GM12878 (cell line): ENCODE measurements around the gene KATNBL1. TPM values are rescaled to one million over a fixed set of nuclear protein-coding genes. Genes with fewer than 3 reads are reported as not detected.

Source experiments
- CBX5 ChIP-seq: sonication (generic); IDR thresholded peaks from 2 replicates; pipeline ENCODE4 v1.6.1; 2016; ENCODE audit warnings: low read depth, moderate library complexity, mild to moderate bottlenecking, inconsistent platforms
- EZH2 ChIP-seq: IDR thresholded peaks from 2 replicates; pipeline ENCODE4 v1.6.1; 2012; ENCODE audit warnings: low read depth, mild to moderate bottlenecking, control low read depth, inconsistent platforms, low read length, borderline replicate concordance; ENCODE audit not compliant: control insufficient read depth
- FOS ChIP-seq: IDR thresholded peaks from 3 replicates; pipeline ENCODE4 v1.6.1; 2011; ENCODE audit warnings: borderline replicate concordance; ENCODE audit not compliant: insufficient read length; ENCODE audit errors: extremely low read depth
- MTA3 ChIP-seq: IDR thresholded peaks from 2 replicates; pipeline ENCODE4 v1.6.1; 2012; ENCODE audit warnings: low read length, inconsistent platforms, borderline replicate concordance
- PAX5 ChIP-seq: IDR thresholded peaks from 2 replicates; pipeline ENCODE4 v1.6.1; 2011; ENCODE audit warnings: low read depth, low read length, borderline replicate concordance
- PAX8 ChIP-seq: fragments of 450-650 bp; IDR thresholded peaks from 2 replicates; pipeline ENCODE4 v1.6.1; 2017; ENCODE audit warnings: mild to moderate bottlenecking, moderate library complexity
- SMAD5 ChIP-seq: IDR thresholded peaks from 2 replicates; pipeline ENCODE4 v1.6.1; 2016; ENCODE audit warnings: antibody characterized with exemption, low read depth
- STAT1 ChIP-seq: fragments of 450-650 bp; conservative IDR thresholded peaks from 2 replicates; pipeline ENCODE4 v1.6.1; 2014; ENCODE audit warnings: antibody characterized with exemption, mild to moderate bottlenecking
- SUPT20H ChIP-seq: IDR thresholded peaks from 2 replicates; pipeline ENCODE4 v1.6.1; 2011; ENCODE audit warnings: low read depth, mild to moderate bottlenecking, low read length, moderate library complexity, borderline replicate concordance; ENCODE audit not compliant: control insufficient read depth
- ZNF207 ChIP-seq: fragments of 450-650 bp; IDR thresholded peaks from 2 replicates; pipeline ENCODE4 v1.6.1; 2014; ENCODE audit warnings: antibody characterized with exemption, mild to moderate bottlenecking, borderline replicate concordance
- ZNF217 ChIP-seq: fragments of 450-650 bp; IDR thresholded peaks from 2 replicates; pipeline ENCODE4 v1.6.1; 2017; ENCODE audit warnings: antibody characterized with exemption, mild to moderate bottlenecking
- polyA plus RNA-seq, 11 experiments: library from polyadenylated mRNA; depleted of rRNA in 4 of 11; unstranded in 6 of 11; stranded (reverse) in 5 of 11; fragments of >200 nt; fragmentation: Nextera tagmentation in 4 of 11; fragmentation: Illumina TruSeq in 1 of 11; extraction: Ambion mirVana in 4 of 11; extraction: Trizol in 1 of 11; gene quantifications; 1 replicate in 1 of 11; 2 replicates in 10 of 11; pipeline versions ENCODE4 v1.2.1 to v1.2.3, GENCODE V29; 2011 to 2016; ENCODE audit warnings: inconsistent platforms in 2 of 11, missing spikeins in 2 of 11, low read depth in 1 of 11
- total RNA-seq, 4 experiments: library from RNA; depleted of rRNA in 3 of 4; stranded (reverse); fragments of >200 nt in 3 of 4; fragmentation: Illumina TruSeq in 1 of 4; extraction: Trizol in 1 of 4; gene quantifications; 2 replicates each; pipeline versions ENCODE4 v1.2.1 to v1.2.3, GENCODE V29; 2013 to 2021
- TF ChIP-seq, protein P1 (sequence below): fragments of 450-650 bp; IDR thresholded peaks from 2 replicates; pipeline ENCODE4 v1.6.1; 2018; ENCODE audit warnings: borderline replicate concordance, mild to moderate bottlenecking; ENCODE audit not compliant: partially characterized antibody
- TF ChIP-seq, protein P2 (sequence below): fragments of 450-650 bp; IDR thresholded peaks from 2 replicates; pipeline ENCODE4 v1.6.1; 2016; ENCODE audit warnings: mild to moderate bottlenecking
- TF ChIP-seq, protein P3 (sequence below): fragments of 450-650 bp; formaldehyde crosslinking; IDR thresholded peaks from 2 replicates; pipeline ENCODE4 v1.4.0; 2020; ENCODE audit warnings: mild to moderate bottlenecking, moderate library complexity
- TF ChIP-seq, protein P4 (sequence below): fragments of 450-650 bp; conservative IDR thresholded peaks from 2 replicates; pipeline ENCODE4 v1.6.1; 2017; ENCODE audit warnings: mild to moderate bottlenecking, moderate library complexity
- TF ChIP-seq, protein P5 (sequence below): fragments of 450-650 bp; IDR thresholded peaks from 2 replicates; pipeline ENCODE4 v1.6.1; 2017; ENCODE audit warnings: low read depth, mild to moderate bottlenecking, moderate library complexity
- TF ChIP-seq, protein P6 (sequence below), 3 experiments: IDR thresholded peaks in 2 of 3; conservative IDR thresholded peaks in 1 of 3; 2 replicates each; pipeline ENCODE4 v1.5.1; 2011; ENCODE audit warnings: low read depth in 3 of 3, low read length in 3 of 3, mild to moderate bottlenecking in 3 of 3, control low read depth in 2 of 3, moderate library complexity in 2 of 3, inconsistent platforms in 1 of 3, mixed read lengths in 1 of 3; ENCODE audit not compliant: control insufficient read depth in 2 of 3, insufficient read depth in 1 of 3; ENCODE audit errors: extremely low read depth in 1 of 3

KATNBL1 gene
- total and polyA plus RNA-seq, 10 of the 15 experiments (the other 5 are each of a cell fraction or from before 2014, with no cell fraction given) = 7.8 to 58.8 (median 30.1) TPM

DNA sequence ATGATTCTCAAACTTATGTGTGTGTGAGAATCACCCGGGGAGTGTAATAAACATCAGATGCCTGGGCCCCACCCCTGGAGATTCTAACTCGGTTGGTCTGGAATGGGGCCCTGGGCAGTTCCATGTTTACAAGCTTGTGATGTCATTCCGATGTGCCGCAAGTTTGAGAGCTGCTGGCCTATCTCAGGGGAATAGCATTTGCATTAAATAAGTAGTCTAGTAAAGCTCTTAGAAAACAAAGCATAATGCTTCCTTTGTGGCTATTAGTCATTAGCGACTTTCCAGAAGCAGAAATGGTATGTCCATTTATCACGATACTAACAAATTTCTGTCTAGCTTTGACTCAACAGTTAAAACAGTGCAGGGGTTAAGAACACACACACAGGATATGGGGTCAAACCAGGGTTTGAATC lies 87.1 kb downstream of the KATNBL1 start (continued):
- TF ChIP-seq, protein P1, sequence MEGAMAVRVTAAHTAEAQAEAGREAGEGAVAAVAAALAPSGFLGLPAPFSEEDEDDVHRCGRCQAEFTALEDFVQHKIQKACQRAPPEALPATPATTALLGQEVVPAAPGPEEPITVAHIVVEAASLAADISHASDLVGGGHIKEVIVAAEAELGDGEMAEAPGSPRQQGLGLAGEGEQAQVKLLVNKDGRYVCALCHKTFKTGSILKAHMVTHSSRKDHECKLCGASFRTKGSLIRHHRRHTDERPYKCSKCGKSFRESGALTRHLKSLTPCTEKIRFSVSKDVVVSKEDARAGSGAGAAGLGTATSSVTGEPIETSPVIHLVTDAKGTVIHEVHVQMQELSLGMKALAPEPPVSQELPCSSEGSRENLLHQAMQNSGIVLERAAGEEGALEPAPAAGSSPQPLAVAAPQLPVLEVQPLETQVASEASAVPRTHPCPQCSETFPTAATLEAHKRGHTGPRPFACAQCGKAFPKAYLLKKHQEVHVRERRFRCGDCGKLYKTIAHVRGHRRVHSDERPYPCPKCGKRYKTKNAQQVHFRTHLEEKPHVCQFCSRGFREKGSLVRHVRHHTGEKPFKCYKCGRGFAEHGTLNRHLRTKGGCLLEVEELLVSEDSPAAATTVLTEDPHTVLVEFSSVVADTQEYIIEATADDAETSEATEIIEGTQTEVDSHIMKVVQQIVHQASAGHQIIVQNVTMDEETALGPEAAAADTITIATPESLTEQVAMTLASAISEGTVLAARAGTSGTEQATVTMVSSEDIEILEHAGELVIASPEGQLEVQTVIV = no peak
- TF ChIP-seq, protein P2, sequence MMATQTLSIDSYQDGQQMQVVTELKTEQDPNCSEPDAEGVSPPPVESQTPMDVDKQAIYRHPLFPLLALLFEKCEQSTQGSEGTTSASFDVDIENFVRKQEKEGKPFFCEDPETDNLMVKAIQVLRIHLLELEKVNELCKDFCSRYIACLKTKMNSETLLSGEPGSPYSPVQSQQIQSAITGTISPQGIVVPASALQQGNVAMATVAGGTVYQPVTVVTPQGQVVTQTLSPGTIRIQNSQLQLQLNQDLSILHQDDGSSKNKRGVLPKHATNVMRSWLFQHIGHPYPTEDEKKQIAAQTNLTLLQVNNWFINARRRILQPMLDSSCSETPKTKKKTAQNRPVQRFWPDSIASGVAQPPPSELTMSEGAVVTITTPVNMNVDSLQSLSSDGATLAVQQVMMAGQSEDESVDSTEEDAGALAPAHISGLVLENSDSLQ = no peak
- TF ChIP-seq, protein P3, sequence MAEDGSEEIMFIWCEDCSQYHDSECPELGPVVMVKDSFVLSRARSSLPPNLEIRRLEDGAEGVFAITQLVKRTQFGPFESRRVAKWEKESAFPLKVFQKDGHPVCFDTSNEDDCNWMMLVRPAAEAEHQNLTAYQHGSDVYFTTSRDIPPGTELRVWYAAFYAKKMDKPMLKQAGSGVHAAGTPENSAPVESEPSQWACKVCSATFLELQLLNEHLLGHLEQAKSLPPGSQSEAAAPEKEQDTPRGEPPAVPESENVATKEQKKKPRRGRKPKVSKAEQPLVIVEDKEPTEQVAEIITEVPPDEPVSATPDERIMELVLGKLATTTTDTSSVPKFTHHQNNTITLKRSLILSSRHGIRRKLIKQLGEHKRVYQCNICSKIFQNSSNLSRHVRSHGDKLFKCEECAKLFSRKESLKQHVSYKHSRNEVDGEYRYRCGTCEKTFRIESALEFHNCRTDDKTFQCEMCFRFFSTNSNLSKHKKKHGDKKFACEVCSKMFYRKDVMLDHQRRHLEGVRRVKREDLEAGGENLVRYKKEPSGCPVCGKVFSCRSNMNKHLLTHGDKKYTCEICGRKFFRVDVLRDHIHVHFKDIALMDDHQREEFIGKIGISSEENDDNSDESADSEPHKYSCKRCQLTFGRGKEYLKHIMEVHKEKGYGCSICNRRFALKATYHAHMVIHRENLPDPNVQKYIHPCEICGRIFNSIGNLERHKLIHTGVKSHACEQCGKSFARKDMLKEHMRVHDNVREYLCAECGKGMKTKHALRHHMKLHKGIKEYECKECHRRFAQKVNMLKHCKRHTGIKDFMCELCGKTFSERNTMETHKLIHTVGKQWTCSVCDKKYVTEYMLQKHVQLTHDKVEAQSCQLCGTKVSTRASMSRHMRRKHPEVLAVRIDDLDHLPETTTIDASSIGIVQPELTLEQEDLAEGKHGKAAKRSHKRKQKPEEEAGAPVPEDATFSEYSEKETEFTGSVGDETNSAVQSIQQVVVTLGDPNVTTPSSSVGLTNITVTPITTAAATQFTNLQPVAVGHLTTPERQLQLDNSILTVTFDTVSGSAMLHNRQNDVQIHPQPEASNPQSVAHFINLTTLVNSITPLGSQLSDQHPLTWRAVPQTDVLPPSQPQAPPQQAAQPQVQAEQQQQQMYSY = no peak
- TF ChIP-seq ZNF207 = no peak
- no peak for TF ChIP-seq STAT1
- TF ChIP-seq, protein P4, sequence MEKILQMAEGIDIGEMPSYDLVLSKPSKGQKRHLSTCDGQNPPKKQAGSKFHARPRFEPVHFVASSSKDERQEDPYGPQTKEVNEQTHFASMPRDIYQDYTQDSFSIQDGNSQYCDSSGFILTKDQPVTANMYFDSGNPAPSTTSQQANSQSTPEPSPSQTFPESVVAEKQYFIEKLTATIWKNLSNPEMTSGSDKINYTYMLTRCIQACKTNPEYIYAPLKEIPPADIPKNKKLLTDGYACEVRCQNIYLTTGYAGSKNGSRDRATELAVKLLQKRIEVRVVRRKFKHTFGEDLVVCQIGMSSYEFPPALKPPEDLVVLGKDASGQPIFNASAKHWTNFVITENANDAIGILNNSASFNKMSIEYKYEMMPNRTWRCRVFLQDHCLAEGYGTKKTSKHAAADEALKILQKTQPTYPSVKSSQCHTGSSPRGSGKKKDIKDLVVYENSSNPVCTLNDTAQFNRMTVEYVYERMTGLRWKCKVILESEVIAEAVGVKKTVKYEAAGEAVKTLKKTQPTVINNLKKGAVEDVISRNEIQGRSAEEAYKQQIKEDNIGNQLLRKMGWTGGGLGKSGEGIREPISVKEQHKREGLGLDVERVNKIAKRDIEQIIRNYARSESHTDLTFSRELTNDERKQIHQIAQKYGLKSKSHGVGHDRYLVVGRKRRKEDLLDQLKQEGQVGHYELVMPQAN = no peak
- TF ChIP-seq, protein P5, sequence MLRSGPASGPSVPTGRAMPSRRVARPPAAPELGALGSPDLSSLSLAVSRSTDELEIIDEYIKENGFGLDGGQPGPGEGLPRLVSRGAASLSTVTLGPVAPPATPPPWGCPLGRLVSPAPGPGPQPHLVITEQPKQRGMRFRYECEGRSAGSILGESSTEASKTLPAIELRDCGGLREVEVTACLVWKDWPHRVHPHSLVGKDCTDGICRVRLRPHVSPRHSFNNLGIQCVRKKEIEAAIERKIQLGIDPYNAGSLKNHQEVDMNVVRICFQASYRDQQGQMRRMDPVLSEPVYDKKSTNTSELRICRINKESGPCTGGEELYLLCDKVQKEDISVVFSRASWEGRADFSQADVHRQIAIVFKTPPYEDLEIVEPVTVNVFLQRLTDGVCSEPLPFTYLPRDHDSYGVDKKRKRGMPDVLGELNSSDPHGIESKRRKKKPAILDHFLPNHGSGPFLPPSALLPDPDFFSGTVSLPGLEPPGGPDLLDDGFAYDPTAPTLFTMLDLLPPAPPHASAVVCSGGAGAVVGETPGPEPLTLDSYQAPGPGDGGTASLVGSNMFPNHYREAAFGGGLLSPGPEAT = no peak
- TF ChIP-seq SUPT20H = no peak
- no peak for TF ChIP-seq CBX5
- no peak for TF ChIP-seq ZNF217
- TF ChIP-seq, protein P6, sequence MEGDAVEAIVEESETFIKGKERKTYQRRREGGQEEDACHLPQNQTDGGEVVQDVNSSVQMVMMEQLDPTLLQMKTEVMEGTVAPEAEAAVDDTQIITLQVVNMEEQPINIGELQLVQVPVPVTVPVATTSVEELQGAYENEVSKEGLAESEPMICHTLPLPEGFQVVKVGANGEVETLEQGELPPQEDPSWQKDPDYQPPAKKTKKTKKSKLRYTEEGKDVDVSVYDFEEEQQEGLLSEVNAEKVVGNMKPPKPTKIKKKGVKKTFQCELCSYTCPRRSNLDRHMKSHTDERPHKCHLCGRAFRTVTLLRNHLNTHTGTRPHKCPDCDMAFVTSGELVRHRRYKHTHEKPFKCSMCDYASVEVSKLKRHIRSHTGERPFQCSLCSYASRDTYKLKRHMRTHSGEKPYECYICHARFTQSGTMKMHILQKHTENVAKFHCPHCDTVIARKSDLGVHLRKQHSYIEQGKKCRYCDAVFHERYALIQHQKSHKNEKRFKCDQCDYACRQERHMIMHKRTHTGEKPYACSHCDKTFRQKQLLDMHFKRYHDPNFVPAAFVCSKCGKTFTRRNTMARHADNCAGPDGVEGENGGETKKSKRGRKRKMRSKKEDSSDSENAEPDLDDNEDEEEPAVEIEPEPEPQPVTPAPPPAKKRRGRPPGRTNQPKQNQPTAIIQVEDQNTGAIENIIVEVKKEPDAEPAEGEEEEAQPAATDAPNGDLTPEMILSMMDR (IDR thresholded peaks at IDR 0.05 in 2 of 3, conservative IDR thresholded peaks at IDR 0.05 in 1 of 3; ENCODE audit: control insufficient read depth in 2 of 3, extremely low read depth in 1 of 3, insufficient read depth in 1 of 3, low read depth in 3 of 3, low read length in 3 of 3) = no peak
- no peak; the same call in 1 of the 2 replicates for TF ChIP-seq PAX5
- TF ChIP-seq MTA3 = no peak
- TF ChIP-seq SMAD5 = no peak
- no peak for TF ChIP-seq FOS
- TF ChIP-seq PAX8 = no peak
- TF ChIP-seq EZH2 = no peak
